HL-60/S4 treated with retinoic acid at 250 ng/mL for 4 days and 3 days (cell line): ENCODE measurements around the gene CSF1.

Experiments used
- in situ Hi-C: fragments of 300-500 bp; cut with MboI; formaldehyde crosslinking; loops from 2 replicates; pipeline ENCODE4 v1.7.0; 2022; ENCODE audit warnings: low sequenced_read_pairs

CSF1 gene

DNA sequence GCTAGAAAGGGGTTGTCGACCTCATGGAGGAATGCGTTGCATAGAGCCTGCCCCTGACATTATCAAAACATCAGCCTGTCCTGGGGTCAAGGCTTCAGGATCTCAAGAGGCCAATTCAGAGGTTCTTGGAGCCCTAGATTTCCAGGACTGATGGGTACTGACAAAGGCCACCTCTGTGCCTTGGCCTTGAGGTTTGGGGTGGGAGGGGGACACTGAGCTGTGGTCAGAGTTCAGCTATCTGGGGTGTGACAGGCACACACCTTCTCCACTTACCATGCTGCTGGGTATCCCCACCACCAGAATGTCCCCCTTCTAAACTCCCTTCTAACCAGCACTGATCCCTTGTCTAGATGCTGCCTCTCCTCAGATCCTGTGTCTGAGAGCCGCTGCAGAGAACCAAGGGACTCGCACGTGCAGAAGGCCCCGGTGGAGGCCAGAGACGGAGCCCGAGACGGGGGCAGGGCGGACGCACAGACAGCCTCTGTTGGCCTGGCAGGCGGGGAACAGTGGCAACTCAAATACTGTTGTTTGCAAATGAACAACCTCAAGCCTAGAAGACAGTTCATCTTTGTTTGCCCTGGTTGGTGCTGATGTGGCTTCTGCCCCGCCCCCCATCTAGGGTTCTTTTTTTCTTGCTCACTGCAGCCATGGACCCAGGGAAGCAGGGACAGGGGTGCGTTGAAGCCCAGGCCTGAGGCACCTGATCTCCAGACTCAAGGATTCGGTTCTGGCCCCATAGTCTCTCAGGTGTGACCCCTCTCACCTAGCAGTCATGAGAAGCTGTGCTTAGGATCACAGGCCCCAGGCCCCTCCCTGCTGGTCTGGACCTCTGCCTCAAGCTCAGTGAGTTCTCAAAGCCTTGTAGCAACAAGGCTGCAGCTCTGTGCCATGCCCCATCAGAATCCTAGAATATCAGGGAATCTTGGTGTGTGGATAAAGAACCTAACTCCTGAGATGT lies 28.1 kb upstream of the CSF1 start:
- in situ Hi-C loops, result no loop called here

DNA sequence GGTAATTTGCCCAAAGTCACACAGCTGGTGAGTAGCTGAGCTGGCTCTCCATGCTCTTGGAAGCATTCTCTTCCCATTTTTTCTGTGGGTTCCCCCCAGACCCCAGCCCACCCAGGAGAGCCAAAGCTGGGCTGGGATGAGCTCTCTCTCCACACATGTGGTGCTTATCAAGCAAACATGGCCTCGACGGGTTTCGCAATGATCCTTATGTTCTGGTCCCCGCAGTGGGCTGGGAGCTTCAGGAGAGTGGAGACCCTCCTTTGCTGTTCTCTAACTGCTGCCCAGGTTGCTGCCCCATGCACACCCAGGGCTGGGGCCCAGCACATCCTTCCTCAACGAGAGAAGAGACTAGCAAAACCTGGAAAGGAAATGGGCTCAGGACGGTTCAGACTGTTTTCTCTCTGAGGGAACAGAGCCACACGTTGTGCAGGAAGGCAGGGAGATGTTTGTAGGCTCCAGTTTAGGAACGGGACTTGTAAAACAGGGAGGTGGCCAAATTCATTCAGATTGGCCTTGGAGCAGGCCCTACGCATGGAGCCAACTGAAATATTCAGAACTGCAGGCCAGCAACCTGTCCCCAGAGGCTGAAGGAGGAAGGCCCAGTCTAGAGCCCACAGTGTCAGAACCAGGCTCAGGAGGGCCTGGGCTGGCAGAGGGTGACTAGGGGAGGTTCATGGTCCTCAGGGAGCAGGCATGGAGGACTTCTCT lies 27.2 kb upstream of the CSF1 start:
- in situ Hi-C loops, result no loop called here

DNA sequence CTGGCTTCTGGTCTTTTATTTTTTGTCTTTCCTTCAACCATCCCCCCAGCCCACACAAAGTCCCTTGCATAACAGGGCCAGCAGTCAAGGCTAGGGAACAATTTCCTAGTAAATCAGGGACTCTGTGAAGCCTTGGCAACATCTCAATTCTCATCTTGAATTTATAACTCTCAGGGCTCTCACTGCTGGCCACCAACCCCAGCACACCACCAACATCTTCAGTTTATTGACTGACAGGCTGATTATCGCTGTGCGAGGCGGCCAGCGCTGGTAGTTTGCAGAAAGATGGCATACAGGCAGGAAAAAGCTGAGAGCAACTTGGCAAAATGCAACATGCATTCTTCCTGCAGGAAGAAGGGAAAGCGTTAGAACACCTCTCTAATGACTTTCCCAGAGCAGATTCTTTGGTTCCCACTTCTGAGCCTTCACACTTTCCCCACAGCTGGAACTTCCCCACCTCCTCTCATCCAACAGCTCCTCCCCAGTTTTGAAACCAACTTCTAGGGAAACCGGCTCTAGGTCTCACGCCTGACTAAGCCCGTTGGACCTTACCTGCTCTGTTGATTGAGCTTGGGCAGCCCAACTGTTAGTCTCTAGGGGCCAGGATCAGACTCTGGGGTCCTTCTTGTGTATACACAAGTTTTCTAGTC lies 26.3 kb upstream of the CSF1 start:
- in situ Hi-C loops, result no loop called here

DNA sequence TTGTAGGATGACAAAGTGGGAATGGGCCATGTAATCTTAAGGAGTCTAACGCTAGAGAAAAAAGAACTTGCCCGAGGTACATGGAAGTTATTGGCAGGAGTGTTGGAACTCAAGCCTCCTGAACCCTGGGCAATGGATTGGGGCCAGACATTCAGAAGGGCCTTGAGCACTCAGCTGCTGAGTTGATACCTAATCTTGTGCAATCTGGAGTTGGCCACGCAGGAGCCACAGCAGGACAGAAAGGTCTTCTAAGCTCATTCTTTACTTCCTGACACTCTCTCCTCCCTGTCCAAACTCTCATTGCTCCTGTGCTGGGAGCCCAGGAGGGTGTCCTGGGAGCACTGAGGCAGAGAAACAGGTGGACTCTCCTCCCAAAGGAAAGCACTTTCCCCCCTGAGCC lies 25.1 kb upstream of the CSF1 start:
- in situ Hi-C loops, result no loop called here

DNA sequence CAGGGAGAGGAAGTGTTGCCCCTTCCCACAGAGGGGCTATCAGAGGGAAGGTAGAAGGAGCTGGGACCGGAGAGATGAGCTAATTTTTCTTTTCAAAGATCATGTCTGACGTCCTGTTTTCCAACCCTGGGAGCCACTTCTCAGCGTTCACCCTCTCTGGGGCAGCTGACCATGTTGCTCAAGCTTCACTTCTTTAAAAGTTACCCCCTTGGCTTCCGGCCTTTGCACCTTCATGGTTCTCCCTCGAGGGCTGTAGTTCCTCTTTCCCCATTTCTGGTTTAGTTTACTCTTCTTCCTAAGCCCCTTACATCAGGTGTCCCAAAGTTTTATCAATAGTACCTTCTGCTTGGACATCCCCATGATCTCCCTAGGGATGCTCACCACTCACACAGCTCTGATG lies 23.8 kb upstream of the CSF1 start:
- in situ Hi-C loops, result no loop called here

DNA sequence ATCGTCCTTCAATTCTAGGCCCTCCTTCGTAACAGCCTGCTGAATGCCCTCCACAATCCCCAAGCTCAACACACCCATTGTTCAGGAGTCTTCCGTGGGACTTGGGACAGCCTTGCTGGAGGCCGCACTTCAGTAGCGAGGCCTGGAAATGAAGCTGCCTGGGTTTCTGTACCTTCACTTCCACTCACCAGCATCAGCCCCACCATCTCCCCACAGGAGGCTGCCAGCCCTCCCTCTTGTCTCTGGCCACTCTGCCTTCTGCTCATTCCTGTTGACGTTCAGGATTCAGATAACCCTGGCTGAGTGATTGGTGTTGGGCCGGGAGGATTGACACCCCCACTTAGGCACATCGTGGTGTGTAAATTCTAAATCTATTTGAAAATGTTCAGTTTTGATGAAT lies 23.4 kb upstream of the CSF1 start:
- in situ Hi-C loops, result no loop called here

DNA sequence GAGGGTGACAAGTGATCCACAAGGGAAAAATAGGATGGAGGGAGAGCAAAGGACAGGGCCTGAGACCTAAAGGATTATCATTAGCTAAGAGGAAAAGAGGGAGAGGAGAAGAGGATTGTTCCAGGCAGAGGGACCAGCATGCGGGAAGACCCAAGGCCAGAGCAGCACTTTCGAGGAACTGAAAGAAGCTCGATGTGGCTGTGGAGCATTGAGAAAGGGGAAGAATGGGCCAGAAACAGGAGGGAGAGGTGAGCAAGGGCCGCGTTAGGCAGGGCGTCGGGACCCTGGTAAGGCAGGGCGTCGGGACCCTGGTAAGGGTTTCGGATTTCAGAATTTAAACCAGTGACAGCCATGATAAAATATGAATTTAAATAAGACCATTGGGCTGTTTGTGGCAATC lies 22.8 kb upstream of the CSF1 start:
- in situ Hi-C loops, result no loop called here

DNA sequence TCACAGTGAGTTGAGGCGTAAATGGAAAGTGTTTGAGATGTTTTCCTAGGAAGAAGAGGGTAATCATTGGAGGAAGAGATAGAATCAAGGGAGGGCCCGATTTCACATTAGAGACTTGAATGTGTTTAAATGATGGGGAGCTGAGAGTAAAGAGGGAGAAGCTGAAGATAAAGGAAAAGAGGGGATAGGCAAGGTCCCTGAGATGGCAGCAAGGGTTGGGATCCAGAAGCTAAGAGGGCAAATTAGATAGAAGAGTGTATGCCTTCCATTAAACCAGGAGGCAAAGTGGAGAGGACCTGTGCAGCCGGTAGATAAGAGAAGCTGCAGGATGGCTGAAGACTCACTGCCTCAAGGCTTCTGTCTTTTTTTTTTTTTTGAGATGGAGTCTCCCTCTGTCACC lies 21.6 kb upstream of the CSF1 start:
- in situ Hi-C loops, result no loop called here

DNA sequence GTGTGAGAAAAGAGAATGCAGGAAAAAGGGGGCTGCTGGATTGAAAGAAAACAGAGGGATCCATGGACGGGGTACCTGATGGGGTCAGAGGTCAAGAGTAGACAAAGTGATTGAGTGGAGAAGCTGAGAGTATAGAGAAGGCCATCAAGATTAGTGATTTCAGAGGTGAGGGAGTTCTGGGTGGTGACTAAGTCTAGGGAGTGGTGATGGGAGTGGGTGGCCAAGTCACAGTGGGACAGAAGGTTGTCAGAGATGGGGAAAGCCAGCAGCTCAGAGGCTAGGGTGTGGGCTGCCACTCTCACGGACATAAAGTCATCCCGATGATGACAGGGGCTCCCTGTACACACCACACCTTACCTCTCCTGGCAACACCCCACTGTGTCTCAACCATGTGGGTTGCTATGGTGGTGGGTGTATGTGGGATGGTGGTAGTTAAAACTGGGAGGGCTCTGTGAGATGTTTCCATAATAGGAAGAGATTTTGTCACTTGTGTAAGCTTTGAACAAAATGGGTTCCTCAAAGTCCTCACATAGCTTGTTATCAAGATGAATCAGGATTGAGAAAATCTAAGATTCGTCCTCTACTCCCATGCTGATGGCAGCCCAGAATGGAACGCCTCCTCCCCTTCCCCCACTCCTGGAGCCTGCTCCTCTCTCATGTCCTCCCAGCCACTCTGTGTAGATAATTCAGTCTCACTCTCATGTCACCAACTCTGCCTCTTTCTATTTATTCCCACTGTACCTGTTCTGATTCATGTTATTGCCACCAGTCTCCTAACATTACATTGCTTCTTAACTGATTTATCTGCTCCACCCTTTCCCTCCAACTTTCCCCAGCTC lies 20.3 kb upstream of the CSF1 start:
- in situ Hi-C loops, result no loop called here

DNA sequence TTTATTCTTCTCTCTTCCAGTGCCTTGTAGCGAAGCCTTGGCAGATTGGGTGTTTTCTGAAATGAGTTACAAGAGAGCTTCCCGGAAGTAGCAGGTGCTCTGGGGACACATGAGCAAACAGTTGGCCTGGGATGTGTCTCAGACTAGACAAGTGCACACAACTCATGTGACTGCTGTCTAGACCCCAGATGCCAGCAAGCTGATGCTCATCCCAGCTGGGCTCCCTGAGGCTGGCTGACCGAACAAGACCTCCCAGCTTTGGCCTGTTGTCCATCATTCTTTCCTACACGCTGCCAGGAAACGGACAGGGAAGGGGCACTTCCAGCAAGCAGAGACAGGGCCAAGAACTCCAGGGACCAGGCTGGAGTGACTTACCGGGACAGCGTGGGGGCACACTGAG lies 18.7 kb upstream of the CSF1 start:
- in situ Hi-C loops, result no loop called here

DNA sequence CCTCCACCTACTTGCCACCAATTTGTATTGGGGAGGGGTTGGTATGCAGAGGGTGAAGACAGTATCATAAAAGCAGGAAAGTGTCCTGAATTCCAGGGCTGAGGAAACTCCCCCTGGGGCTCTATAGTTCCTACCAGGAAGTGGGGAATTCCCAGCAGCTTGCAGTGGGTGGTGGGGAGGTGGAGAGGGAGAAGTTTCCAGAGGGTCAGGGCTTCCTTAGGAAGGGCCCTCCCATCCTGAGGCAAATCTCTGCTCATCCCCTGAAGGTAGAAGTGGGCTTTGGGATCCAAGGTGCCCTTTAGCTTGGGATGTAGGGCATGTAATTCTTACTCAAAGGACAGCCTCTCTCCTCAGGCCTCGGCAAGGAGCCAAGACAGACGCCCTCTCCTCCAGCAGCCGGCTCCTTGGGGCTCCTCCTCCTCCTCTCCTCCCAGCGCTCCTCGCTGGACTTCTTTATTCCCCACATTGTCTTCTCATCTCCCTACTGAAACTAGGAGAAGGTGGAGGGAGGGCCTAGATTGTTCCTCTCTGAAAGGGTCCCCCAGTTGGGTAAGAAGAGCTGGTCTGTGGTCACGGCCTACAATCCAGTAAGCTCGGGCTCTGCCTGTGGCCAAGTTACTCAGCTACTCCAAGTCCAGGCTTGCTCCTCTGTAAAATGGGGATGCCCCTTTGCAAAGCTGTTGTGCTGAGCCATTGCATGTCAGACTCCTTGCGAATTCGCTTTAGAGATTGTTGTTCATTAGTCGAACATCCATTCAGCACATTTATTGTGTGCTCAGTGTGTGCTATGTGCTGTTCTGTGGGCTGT lies 17.9 kb upstream of the CSF1 start:
- in situ Hi-C loops, result no loop called here

DNA sequence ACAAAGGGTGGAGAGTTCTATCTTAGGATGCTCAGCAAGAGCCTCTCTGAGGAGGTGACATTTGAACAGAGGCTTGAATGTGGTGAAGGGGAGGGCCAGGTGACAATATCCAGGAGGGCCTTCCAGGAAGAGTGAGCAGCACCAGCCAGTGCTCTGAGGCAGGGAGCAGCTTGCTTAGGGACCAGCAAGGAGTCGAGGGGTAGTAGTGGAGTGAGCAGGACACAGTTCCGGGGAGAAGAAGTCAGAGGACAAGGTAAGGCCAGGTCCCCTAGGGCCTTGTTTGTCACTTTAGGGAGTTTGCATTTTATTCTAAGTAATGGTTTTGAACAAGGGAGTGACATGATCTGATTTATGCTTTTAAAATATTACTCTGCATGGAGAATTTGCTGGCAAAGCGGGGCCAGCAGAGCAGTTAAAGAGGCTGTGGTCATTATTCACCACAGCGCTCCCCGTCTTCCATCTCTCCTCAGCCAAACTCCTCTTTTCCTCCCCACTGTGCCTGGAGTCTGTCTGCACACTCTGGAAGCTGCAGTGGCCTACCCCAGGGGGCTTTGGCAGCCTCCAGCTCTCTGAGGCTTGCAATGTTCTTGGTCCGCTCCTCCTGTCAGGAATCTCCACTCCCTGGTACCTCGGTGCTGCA lies 17.0 kb upstream of the CSF1 start:
- in situ Hi-C loops, result no loop called here

DNA sequence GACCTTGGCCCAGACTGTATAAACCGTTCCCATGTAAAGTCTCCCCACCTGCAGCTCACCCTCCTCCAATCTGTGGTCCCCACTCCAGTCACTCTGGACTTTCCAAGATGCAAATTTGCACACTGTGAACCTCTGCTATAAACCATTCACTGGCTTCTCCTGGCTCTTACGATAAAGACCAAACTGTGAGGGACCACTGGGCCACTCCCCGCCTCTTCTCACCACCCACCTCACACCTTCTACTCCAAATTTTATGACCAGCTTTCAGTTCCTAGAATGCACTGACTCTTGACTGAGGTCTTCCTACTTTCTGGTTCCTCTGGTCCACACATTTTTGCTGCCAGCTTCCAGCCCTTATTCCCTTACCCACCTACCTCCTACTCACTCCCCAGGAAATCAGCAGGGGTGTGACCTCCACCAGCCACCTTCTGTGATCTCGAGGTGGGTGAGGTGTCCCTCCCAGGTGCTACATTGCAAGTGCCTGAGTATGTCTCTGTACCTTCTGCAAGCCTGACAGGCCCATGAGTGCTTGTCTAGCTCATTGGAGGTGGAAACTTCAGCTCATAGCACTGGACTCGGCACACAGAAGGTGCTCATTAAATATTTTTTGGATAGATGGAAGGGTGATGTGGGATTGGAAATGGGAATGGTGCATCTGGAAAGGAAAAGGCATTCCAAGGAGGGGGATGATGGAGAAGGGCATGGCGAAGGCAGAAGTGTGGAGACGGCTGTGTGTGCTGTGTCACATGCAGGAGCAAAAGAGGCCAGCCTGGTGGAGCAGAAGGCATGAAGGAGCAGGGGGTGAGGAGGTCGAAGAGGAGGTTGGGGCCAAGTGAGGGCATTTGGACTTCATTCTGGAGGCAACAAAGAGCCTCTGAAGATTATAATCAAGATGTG lies 15.6 kb upstream of the CSF1 start:
- in situ Hi-C loops, result no loop called here

DNA sequence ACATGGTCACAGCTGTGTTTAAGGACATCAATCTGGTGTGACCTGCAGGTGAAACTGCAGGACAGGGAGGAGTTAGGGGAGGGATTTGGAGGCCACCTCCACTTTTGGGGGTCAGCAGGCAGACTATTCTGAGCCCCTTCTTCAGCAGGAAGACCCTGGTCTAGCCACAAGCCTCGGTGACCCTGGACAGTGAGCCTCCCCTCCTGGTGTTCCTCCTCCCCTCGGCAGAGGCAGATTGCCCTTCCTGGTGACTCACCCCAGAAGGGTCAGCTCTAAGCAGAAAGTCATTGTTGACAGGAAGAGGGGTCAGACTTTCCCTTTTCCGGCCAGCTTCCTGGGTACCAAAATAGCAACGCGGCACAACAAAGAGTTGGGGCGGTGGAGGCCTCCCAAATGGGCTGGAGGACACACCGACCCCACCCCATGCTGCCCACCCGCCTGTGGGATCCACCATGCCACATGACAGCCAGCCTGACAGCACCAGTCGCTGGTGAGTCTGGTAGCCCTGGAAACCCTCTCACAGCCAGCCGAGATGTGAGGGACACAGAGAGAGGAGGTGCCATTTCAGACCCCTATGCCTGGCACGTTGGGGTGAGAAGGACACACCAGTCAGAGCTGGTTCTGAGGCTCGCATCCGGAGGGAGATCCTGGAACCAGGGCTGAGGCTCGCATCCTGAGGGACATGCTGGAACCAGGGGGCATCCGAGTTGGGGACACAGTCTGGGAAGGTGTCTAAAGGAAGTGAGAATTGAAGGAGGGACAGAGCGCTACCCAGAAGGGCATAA lies 14.7 kb upstream of the CSF1 start:
- in situ Hi-C loops, result no loop called here

DNA sequence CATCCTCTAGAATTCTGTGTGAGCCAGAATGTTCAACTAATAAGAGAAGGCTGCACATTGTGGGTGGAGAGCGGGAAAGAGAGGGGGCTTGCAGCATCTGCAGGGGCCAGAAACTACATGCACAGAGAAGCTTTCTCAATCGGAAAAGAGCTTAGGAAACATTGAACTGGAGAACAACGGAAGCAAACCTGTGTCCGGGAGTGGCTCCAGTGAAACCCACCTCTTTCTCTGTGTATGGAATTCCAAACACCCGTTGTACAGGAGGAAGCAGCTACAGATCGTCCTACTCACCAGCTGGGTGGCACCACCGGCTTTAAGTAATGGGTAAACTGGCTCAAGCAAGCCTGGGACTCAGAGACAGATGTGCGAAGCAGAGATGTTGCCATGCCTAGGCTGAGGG lies 14.0 kb upstream of the CSF1 start:
- in situ Hi-C loops, result no loop called here

DNA sequence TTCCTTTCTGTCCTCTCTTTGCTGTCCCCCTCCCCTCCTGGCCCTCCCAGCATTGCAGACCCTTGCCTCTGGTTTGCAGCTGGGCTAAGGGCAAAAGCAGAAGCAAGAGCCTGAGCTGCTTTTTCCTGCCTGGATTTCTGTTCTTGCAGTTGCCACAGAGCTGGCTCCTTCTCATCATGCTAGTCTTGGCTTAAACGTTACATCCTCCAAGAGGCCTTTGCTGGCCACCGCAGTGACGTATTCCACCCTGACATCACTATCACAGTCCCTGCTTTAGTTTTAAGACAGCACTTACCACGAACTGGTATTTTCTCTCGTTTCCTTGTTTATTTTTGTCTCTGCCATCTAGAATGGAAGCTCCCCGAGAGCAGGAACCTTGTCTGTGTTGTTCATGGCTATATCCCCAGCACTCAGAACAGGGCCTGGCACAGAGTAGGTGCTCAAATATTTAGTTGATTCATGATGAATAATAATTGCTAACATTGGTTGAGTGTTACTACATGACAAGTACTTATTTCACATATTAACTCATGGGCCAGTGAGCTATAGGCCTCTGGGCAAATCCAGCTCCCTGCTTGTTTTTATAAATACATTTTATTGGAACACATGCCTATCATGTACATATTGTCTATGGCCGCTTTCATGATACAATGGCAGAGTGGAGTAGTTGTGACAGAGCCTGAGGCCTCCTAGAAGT lies 13.2 kb upstream of the CSF1 start:
- in situ Hi-C loops, result no loop called here

DNA sequence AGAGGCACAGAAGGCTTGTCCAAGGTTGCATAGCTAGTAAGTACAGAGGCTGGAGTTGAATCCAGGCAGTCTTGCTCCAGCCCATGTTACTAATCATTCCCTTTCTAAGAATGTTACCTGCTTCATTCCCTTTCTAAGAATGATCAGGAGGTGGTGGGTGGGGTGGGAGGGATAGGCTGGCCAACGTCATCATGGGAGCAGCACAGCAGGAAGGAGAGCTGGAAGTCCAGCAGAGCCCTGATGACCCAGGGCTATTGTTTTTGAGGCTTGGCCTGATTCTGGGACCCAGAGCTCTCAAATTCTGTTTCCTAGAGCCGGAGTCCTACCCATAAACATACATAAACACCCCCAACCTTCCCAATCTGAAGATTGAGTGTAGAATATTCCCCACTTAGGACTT lies 11.8 kb upstream of the CSF1 start:
- in situ Hi-C loops, result no loop called here
